Upper lobe of left lung (tissue), 6 donors: Measurements from ENCODE around the gene TBCD. TPM values are rescaled to one million over a fixed set of nuclear protein-coding genes. Genes with fewer than 3 reads are reported as not detected.
A peak's percentile ranks its signal among the peaks of the same experiment; 100 is the strongest.

Experiments used
- ATAC-seq, 2 donors: fragments of 200-7000 bp; cut with Tn5 transposase; one replicate each; pipeline ENCODE4 v1.9.1; 2022; ENCODE audit warnings: mild to moderate bottlenecking in 2 of 2, moderate library complexity in 2 of 2; ENCODE audit not compliant: low FRiP score in 2 of 2
- DNase-seq, 2 donors: peaks; one replicate each; pipeline ENCODE4 v3.0.0-alpha.2; 2019 to 2020
- H3K27ac ChIP-seq, 4 donors: fragments of 200-600 bp; sonication (generic); one replicate each; pipeline ENCODE4 v1.5.1; 2016 to 2019
- H3K27me3 ChIP-seq, 4 donors: fragments of 200-600 bp; sonication (generic); one replicate each; pipeline ENCODE4 v1.5.1; 2017 to 2019
- H3K36me3 ChIP-seq, 4 donors: fragments of 200-600 bp; sonication (generic); one replicate each; pipeline ENCODE4 v1.5.1; 2016 to 2019
- H3K4me1 ChIP-seq, 4 donors: fragments of 200-600 bp; sonication (generic); one replicate each; pipeline ENCODE4 v1.5.1; 2018 to 2019
- H3K4me3 ChIP-seq, 4 donors: fragments of 200-600 bp; sonication (generic); one replicate each; pipeline ENCODE4 v1.5.1; 2017 to 2019; ENCODE audit warnings: mild to moderate bottlenecking in 2 of 4, moderate library complexity in 1 of 4
- H3K9me3 ChIP-seq, 4 donors: fragments of 200-600 bp; sonication (generic); one replicate each; pipeline ENCODE4 v1.5.1; 2018 to 2019
- EP300 ChIP-seq, 4 donors: sonication (generic); formaldehyde crosslinking; IDR thresholded peaks; one replicate each; pipeline ENCODE4 v1.5.1; 2017; ENCODE audit warnings: antibody characterized with exemption in 4 of 4, control low read depth in 2 of 4
- POLR2A ChIP-seq, 4 donors: fragments of 450-650 bp; IDR thresholded peaks; one replicate each; pipeline ENCODE4 v1.5.1; 2016 to 2017; ENCODE audit warnings: antibody characterized with exemption in 4 of 4, mild to moderate bottlenecking in 2 of 4
- POLR2AphosphoS5 ChIP-seq, 2 donors: sonication (generic); formaldehyde crosslinking; IDR thresholded peaks; one replicate each; pipeline ENCODE4 v1.5.1; 2017; ENCODE audit warnings: antibody characterized with exemption in 2 of 2
- WGBS, 2 donors: methylation state at CpG; one replicate each; pipeline ENCODE4 v1.1.5; 2017 to 2018; 5-methylcytosine and 5-hydroxymethylcytosine counted together
- total RNA-seq, 6 donors: library from RNA; depleted of rRNA in 4 of 6; stranded (reverse); fragments of >200 nt in 4 of 6; gene quantifications; one replicate each; pipeline versions ENCODE4 v1.1.0 to v1.2.1, GENCODE V29; 2016 to 2021
- TF ChIP-seq, protein P1 (sequence below), 6 experiments: fragments of 450-650 bp in 4 of 6; fragments of 200-600 bp in 2 of 6; sonication (generic) in 2 of 6; IDR thresholded peaks; one replicate each; pipeline ENCODE4 v1.5.1; 2016 to 2019; ENCODE audit warnings: antibody characterized with exemption in 6 of 6
- donor health status: DM: no; HTN: no; CAD: no; lungs with moderate emphysema.
- donor health status: DM: no; HTN: yes; CAD: no; lungs with severe emphysema.

The TBCD gene
- total RNA-seq, 6 donors from 2014 or later = 71.3 to 262 (median 104) TPM

DNA sequence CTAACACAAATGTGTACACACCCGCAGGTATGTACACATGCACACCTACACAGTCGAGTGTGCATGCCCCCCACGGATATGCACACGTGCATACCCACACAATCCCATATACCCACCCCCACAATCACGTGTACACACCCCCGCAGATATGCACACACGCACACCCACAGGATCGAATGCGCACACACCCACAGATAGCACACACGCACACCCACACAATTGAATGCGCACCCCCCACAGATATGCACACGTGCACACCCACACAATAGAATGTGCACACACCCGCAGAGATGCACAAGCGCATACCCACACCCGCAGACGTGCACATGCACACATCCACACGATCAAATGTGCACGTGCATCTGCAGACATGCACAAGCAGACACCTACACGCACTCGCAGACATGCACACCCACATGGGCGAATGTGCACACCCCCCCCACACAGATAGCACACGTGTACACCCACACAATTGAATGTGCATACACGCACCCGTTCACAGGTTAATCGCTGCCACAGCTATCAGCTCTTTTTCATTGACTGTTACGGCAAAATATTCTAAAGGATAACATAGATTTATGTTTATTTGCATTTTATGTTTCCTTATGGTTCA is 77.1 kb downstream of the TBCD start:
- H3K4me3 ChIP-seq = no peak overlapping the region
- DNase-seq (no peak), ATAC-seq (no peak)

GRCh38 chr17:82830249-82830661 is 78.4 kb downstream of the TBCD start:
- ATAC-seq = peak in 1 of 2 donors; percentile 73
- H3K27me3 ChIP-seq = no peaks in the 10 kb centered on the region
- peaks cover 3 to 34% (median 8%) of the 10 kb centered on the region in 4 donors for H3K36me3 ChIP-seq
- WGBS, 2 donors = 54 to 85% methylated on average over 16 to 21 of the region's 22 CpGs
- peak overlapping the region in 1 of 4 donors; percentile 17 for H3K27ac ChIP-seq
- TF ChIP-seq POLR2AphosphoS5 (IDR thresholded peaks at IDR 0.05) = peak in 1 of 2 donors; percentile 19
- TF ChIP-seq EP300 (IDR thresholded peaks at IDR 0.05) = no peak
- H3K4me3 ChIP-seq = peak overlapping the region in 1 of 4 donors; percentile 12
- DNase-seq = no peak
- peaks cover 0 to 5% (median 0%) of the 10 kb centered on the region in 4 donors for H3K4me1 ChIP-seq
- H3K9me3 ChIP-seq = no peaks in the 10 kb centered on the region

More for the DNA sequence above, 77.1 kb downstream of the TBCD start:
- Histone ChIP-seq H3K9me3 (no peaks in the 10 kb centered on the region), H3K27ac (no peak overlapping the region), H3K36me3 (peaks cover 3 to 31% (median 8%) of the 10 kb centered on the region in 4 donors), H3K27me3 (no peaks in the 10 kb centered on the region), H3K4me1 (peaks cover 0 to 5% (median 0%) of the 10 kb centered on the region in 4 donors)
- TF ChIP-seq EP300 (IDR thresholded peaks at IDR 0.05) (no peak), POLR2AphosphoS5 (IDR thresholded peaks at IDR 0.05) (no peak), POLR2A (IDR thresholded peaks at IDR 0.05) (no peak)
- TF ChIP-seq, protein P1, sequence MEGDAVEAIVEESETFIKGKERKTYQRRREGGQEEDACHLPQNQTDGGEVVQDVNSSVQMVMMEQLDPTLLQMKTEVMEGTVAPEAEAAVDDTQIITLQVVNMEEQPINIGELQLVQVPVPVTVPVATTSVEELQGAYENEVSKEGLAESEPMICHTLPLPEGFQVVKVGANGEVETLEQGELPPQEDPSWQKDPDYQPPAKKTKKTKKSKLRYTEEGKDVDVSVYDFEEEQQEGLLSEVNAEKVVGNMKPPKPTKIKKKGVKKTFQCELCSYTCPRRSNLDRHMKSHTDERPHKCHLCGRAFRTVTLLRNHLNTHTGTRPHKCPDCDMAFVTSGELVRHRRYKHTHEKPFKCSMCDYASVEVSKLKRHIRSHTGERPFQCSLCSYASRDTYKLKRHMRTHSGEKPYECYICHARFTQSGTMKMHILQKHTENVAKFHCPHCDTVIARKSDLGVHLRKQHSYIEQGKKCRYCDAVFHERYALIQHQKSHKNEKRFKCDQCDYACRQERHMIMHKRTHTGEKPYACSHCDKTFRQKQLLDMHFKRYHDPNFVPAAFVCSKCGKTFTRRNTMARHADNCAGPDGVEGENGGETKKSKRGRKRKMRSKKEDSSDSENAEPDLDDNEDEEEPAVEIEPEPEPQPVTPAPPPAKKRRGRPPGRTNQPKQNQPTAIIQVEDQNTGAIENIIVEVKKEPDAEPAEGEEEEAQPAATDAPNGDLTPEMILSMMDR (IDR thresholded peaks at IDR 0.05) = no peak
- 96% methylated on average over 19 to 26 of the region's 26 CpGs for WGBS, 2 donors

DNA sequence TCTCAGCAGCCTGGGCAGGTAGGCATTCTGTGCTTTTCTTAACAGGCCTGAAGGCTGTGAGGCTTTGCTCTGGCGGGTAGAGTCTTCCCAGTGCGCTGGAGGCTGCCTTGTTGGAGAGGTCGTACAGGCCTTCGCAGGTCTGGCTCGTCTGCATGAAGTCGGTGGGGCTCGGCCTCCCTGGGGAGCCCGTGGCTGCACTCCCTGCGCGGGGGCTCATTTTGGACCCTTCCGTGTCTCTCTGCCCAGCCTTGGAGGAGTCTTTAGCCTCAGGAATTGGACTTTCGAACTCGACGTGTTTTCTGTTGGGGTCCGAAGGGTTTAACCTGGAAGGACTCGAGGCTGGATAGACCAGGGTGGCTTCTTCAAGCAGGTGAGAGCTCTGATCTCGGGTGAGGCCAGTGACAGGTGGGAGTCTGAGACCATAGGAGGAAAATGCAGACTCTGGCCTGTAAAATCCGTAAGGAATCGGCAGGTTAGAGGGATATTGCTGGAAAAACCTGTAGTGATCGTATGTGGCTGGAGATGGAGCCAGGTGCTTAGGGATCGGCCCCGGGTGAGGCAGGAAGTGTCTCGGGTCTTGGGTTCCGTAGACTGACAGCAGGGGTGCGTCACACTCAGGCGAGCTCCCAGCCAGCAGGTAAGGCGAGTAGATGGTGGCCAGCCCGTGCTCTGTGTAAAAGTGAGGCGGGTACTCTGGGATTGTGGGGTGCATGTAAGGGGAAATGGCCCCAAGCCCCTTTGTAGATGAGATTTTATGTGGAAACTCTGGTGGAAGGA is 79.4 kb downstream of the TBCD start:
- no peak for TF ChIP-seq POLR2A (IDR thresholded peaks at IDR 0.05)
- TF ChIP-seq POLR2AphosphoS5 (IDR thresholded peaks at IDR 0.05) = no peak
- TF ChIP-seq, protein P1 (IDR thresholded peaks at IDR 0.05) = no peak
- no peak for TF ChIP-seq EP300 (IDR thresholded peaks at IDR 0.05)
- Histone ChIP-seq H3K36me3 (peaks cover 3 to 34% (median 8%) of the 10 kb centered on the region in 4 donors), H3K27me3 (no peaks in the 10 kb centered on the region), H3K4me3 (no peak overlapping the region), H3K4me1 (peaks cover 0 to 5% (median 0%) of the 10 kb centered on the region in 4 donors), H3K9me3 (no peaks in the 10 kb centered on the region), H3K27ac (no peak overlapping the region)
- ATAC-seq (no peak), DNase-seq (no peak)
- WGBS, 2 donors = 96% methylated on average over 19 to 27 of the region's 29 CpGs

DNA sequence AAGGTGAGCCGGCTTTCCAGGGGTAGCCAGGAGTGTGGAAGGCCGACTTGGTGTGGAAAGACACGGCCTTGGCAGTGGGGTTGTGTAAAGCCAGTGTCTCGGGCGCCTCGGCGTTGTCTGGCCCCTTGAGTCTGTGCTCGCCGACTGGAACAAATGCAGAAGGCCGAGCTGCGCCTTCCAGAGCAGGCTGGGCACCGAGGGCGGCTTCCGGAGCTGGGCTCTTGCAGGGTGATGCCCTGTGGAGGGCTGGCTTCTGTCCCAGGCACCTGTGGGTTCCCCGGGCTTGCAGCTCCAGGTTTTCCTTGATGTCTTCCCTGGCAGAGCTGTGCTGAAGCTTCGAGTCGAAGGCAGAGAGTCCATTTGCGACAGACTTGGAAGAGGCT is 79.9 kb downstream of the TBCD start:
- H3K36me3 ChIP-seq = peaks cover 3 to 34% (median 8%) of the 10 kb centered on the region in 4 donors
- no peaks in the 10 kb centered on the region for H3K9me3 ChIP-seq
- H3K27me3 ChIP-seq = no peaks in the 10 kb centered on the region
- TF ChIP-seq POLR2A (IDR thresholded peaks at IDR 0.05) (no peak), POLR2AphosphoS5 (IDR thresholded peaks at IDR 0.05) (no peak), EP300 (IDR thresholded peaks at IDR 0.05) (no peak)
- TF ChIP-seq, protein P1 (IDR thresholded peaks at IDR 0.05) = no peak
- no peak overlapping the region for H3K27ac ChIP-seq
- WGBS, 2 donors = 79 to 93% methylated on average over 6 to 18 of the region's 18 CpGs
- H3K4me1 ChIP-seq = peaks cover 3 to 5% (median 5%) of the 10 kb centered on the region in 4 donors
- no peak overlapping the region for H3K4me3 ChIP-seq
- ATAC-seq (no peak), DNase-seq (no peak)

DNA sequence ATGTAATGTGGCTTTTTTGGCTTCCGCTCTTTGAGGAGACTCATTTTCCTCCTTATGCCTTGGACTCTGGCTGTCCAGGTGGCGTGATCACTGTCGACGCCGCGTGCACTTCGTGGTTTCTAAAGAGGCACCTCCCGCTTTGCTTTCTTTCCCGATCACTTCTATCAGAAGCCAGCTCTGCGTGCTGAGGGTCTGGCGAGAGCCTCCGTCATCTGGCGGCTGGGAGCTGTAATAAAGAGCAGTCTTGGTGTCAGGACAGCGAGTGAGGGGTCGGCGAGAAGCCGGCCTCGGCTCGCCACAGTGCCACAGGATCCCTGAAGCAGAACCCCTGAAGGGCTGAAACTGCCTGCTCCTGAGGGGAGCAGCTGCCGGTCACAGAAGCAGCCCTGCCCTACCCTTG is 80.5 kb downstream of the TBCD start:
- Histone ChIP-seq H3K27me3 (no peaks in the 10 kb centered on the region), H3K4me1 (peaks cover 8 to 11% (median 9%) of the 10 kb centered on the region in 4 donors), H3K27ac (no peak overlapping the region), H3K36me3 (peaks cover 2 to 34% (median 8%) of the 10 kb centered on the region in 4 donors), H3K4me3 (no peak overlapping the region), H3K9me3 (no peaks in the 10 kb centered on the region)
- TF ChIP-seq, protein P1 (IDR thresholded peaks at IDR 0.05) = no peak
- no peak for TF ChIP-seq POLR2A (IDR thresholded peaks at IDR 0.05)
- no peak for TF ChIP-seq POLR2AphosphoS5 (IDR thresholded peaks at IDR 0.05)
- TF ChIP-seq EP300 (IDR thresholded peaks at IDR 0.05) = no peak
- DNase-seq = no peak
- 92 to 93% methylated on average over 20 of the region's 20 CpGs for WGBS, 2 donors
- ATAC-seq = no peak
